Measurements from ENCODE around the gene HOXA3. TPM values are rescaled to one million over a fixed set of nuclear protein-coding genes. Genes with fewer than 3 reads are reported as not detected.
A peak's percentile ranks its signal among the peaks of the same experiment; 100 is the strongest.

Gene HOXA3
- total RNA-seq, 1 donor from 2014 or later, result 4.9 TPM

DNA sequence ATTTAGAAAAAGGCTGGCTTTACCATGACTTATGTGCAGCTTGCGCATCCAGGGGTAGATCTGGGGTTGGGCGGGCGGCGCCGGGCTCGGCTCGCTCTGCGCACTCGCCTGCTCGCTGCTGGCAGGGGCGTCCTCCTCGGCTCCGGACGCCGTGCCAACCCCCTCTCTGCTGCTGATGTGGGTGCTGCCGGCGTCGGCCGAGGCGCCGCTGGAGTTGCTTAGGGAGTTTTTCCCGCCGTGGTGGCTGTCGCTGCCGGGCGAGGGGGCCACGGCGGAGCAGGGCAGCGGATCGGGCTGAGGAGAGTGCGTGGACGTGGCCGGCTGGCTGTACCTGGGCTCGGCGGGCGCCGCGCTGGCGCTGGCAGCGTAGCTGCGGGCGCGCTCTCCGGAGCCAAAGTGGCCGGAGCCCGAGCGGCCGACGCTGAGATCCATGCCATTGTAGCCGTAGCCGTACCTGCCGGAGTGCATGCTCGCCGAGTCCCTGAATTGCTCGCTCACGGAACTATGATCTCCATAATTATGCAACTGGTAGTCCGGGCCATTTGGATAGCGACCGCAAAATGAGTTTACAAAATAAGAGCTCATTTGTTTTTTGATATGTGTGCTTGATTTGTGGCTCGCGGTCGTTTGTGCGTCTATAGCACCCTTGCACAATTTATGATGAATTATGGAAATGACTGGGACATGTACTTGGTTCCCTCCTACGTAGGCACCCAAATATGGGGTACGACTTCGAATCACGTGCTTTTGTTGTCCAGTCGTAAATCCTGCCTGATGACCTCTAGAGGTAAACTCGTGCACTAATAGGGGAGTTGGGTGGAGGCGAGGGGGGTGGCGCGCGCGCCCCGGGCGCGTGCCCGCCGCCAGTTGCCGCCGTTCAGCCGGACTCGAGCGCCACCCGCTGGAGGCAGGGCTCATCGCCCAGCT lies 9.1 kb downstream of the HOXA3 start, which contains the start of gene HOXA5:
Gene HOXA5, minus strand, starts transcription at position 659 of the 927 bp plus-strand sequence. Its CDS starts 74 bp downstream, at position 585.
- DNase-seq, result peak; percentile 76

DNA sequence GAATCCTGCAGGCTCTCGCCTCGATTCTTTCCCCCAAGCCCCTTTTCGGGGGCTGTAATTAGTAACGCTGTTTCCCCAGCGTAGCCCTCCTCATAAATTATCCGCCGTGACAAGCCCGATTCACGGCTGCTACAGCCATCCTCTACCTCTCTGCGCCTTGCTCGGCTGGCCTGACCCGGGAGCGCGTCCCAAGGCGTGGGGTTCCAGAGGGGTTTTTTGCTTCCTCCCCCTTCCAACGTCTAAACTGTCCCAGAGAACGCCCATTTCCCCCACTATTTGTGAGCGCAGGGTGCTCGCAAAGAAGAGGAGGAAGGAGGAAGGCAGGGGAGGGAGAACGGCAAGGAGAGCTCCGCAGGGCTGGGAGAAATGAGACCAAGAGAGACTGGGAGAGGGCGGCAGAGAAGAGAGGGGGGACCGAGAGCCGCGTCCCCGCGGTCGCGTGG lies 9.8 kb downstream of the HOXA3 start:
- no peak for DNase-seq

DNA sequence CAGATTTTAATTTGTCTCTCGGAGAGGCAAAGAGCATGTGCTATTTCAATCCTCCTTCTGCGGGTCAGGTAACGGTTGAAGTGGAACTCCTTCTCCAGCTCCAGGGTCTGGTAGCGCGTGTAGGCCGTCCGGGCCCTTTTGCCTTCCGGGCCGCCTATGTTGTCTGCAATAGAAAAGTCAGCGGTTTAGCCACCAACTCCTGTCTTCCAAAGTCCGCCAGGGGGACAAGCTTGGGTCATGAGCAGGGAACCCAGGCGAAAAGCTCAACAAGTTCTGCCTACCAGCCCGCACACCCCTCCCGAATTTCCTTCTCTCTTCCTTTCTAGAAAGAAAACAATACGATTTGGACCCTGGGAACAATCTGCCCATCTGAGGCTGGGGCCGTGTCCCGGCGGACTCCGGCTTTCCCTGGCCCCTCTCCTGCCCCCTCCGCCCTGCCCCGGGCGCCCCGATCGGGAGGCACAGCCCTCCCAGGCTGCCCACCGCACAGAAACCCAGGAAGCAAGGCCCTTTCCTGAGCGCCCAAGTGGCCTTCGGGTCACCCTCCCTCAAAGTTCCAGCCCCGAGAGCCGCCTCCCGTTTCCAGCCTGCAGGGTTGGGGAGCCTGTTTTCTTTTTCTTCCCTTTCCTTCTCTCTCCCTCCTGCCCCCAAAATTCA lies 10.3 kb downstream of the HOXA3 start:
- DNase-seq, result no peak

DNA sequence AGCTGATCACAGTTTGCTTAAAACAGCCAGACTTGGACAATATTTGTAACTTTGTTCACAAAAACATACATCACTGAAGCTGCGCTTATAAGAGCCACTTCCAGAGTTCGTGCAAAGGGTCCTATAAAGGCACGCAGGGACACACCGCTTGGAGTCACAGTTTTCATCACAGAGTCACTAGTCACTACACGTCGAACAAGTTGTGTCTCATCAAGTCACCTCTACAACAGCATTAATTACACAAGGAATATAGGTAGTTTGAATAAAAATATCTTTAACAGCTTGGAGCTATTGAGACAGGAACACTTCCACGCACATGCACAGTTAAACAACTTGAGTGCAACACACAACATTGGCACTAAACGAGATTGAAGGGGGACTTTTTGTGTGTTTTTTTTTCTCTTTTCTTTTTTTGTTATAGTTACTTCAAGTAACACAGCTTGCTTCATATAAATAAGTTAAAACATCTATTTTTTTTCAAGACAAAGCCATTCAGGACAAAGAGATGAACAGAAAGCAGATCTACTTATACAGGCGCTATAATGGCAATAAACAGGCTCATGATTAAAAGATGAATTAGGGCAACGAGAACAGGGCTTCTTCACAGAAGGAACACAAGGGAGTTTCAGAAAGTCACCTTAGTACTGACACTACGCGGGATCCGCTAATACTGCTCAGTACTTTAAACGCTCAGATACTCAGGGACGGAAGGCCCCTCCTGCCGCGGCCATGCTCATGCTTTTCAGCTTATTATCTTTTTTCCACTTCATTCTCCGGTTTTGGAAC lies 11.1 kb downstream of the HOXA3 start:
- DNase-seq, result no peak

DNA sequence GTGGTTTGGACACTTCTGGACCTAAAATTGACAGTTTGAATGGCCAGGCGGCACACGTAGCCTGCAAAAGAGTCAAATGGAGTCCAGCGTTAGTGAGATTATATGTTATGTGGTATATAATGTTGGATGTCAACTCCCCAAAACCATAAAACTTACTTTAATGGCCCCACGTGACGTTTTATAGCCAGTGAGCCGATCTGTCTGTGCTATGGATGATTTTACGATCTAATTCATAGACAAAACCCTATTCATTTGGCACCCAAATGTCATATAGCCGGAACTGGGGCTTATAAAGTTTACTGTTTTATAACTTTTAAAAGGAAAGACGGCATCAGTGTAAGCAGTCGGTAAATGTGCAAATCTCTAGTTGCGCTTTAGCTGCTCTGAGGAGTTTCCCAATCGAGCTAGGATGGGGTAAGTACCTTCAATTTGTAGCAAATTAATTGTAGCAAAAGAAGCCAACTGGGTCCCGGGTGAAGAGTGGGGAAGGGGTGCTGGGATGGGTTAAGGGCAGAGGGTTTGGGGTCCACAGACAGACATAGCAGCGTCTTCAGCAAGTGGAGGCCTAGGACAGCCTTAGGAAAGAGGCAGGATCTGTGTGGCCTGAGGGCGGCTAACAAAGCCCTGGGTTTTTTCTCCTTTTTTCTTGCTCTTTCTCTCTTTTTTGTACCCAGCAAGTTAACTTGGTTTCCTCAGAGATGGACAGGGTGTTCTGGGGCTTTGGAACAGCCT lies 12.1 kb downstream of the HOXA3 start:
- no peak for DNase-seq

DNA sequence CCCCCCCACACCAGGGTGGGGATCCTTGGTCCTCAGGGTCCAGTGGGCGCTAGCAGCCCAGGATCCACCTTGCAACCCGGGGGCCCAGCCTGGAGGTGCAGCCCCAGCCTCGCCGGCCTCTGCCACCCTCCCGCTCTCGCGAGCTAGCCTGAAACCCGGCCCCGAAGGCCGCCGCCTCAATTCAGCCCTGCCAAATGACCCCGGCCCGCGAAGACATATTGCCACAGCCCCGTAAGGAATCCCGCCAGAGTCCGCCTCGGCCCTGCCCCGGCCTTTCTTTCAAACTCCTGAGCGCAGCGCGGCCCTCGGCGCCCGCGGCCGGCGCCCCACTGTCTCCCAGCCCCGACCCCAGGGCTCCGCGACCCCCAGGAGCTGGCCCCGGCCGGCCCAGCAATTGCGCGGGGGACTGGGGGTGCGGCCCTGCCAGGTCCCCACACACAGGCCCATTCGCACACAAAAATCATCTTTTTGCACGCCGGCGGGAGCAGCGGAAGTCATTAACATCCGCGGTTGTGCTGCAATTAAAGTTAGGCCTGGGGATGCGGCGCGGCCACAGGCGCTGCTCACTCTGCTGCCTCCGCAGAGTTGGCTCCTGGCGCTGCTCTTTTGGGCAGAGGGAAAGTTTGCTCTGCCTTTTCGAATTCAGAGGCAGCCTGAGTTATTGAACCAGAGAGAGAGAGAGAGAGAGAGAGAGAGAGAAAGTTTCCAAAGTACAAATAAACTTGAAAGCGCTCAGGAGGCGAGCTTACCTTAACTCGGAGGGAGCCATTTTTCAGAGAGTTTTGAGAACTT lies 12.9 kb downstream of the HOXA3 start:
- no peak for DNase-seq

DNA sequence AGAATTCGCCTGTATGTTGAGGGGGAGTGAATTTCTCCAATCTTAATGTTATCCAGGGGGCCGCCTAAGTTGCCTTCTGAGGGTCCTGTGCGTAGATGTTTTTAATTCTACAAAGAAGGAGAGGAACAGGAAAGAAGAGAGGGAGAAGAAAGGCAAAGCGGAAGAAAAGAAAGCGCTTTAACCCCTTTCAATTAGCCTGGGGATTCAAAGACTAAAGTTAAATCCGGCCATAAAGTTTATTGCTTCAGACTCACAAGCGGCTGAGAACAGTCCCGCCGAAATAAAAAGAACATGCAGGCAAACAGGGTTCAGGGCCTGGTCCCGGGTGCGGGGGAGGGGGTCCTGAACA lies 13.4 kb downstream of the HOXA3 start:
- DNase-seq, result no peak

DNA sequence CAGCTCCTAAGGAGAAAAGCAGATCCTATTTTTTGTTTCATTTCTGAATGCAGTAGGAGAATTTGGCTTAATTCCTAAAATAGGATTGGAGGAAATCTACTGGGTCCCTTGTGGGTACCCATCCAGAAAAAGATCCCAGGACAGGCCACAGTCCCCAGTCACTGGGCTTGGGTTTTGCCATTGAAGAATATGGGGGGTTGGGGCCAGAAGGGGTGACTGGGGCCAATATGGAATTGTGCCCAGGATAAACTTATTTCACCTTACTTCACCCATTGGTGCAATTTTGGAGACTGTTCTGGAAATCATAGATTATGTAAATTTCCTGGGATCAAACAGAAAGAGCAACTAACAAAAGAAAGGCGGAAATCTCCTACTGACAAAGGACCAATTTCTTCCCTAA lies 13.9 kb downstream of the HOXA3 start:
- no peak for DNase-seq

DNA sequence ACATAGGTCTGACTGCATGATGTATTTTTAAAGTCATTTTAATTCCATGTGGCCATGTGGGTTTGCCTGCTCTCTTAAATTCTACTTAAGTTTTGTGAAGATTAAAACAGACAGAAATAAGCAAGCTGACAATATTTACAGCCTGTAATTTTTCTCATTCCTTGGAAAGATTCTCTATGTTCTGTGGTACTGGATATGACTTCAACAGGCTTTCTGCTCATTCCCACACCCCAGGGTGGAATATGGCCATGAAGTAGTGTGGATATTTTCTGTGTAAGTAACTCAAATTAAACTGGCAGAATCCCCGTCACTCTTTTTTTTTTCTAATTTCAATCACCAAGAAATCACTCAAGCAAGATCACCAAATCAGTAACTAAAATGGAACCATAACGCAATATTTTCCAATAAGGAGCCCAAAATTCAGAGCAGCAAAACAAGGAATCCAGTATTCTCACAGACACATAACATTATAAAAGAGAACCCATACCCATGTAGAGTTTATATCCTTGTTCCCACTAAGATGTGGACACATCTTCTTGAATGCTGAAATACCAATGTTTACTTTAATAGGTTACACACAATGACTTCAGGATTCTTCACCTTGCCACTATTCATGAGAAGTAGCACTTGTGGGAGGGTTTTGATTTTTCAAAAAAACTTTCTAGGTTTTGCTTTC lies 14.6 kb downstream of the HOXA3 start:
- no peak for DNase-seq

DNA sequence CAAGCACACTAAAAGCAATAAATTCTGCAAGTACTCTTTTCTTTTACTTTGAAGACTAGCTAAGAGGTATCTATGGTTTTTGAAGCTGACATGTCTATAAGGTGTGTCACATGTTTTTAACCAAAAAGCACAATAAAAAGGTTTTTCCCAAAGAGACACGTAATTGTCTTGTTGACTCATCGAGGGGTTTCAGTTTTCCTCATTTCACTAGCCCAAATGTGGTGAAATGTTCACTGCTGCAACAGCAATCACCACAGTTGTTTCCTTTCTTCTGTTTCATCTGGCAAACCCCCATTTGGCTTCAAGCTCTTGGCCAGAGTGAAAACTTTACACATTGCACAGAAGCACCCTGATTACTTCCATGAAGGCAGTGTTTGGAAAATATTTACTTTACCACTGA lies 18.0 kb downstream of the HOXA3 start:
- no peak for DNase-seq

DNA sequence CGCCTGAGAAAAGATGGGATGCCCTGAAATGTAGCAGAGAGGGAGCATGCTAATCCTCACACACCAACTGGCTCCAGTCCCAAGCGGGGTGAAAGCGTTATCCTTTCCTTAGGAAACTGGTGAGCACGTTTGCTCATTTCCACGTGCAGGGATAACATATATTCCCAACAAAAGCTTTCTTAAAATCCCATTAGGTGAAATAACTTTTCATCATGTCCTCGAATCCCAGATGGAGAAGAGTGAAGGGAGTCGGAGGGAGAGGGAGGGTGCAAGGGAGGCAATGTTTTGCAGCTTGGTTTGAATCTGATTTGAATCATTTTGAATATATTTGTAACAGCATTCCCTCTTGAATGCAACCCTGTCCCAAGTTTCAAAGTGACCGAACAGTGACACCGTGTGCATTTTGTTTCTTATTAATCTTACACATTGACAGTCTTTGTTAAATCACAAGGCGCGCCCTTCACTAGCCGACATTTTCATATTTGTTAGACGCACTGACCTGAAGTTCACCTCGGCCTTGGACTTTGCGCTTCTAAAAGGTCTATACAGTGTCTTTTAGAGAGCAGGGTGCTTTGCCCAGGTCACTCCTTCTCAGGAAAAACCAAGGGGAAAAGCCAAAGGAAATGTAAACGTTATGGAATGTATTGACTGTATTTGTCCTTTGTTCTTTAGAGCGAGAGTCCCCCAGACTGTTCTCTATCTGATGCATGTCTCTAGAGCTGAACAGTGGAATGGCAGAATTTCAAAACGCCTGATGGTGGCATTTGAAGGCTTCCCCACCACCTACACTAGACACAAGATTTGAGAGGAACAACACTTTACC lies 18.8 kb downstream of the HOXA3 start:
- DNase-seq, result no peak

DNA sequence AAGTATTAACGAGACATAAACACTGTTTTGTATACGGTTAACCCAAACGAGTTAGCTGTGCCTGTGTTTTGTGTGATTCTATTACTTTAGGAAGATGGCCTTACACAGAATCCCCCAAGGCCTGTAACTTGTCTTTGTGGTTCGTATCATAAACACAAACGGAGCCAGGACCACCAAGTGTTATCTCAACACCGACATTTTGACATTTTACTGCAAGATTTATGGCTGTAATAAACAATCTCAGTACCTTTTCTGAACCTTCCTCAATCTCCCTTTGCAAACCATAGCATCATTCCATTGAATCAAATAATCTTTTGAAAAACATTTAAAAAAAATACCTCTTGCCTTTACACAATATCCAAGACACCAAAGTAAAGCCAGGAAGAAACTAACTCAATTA lies 19.4 kb downstream of the HOXA3 start:
- DNase-seq, result no peak

DNA sequence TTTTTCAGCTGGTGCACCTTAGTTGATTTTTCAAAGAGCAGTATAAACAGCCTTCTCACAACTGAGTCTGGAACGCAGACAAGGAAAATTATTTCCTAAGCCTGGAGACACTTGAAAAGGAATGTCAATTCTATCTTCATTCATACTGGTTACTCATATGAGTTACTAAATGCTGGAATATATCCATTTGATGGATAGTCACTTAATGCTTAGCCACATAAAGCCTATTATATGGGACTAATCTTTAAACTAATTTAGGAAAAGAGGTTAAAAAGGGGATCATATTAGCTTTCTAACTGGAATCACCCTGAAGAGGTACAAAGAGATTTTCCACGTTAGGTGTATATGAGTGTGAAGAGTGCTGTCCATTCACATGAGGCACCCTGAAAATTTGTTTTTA lies 20.2 kb downstream of the HOXA3 start:
- DNase-seq, result no peak

DNA sequence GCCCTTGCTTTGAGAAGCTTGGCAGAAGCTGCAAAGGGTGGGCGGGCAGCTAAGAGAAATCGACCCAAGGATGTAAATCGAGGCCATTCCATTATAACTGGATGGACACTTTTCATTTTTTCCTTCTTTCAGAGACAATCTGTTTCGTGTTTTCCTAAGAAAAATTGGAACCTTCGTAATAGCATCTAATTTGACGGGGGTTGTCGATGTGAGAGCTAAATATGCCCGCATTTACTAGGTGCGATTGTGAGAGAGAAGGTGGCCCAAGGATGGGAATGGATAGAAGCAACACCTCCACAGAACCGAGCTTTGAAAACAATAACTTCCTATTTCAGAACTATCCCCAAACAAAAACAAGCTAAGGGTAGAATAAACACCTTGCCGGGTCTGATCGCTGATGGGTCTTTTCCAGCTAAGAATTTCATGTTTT lies 21.0 kb downstream of the HOXA3 start:
- DNase-seq, result no peak

DNA sequence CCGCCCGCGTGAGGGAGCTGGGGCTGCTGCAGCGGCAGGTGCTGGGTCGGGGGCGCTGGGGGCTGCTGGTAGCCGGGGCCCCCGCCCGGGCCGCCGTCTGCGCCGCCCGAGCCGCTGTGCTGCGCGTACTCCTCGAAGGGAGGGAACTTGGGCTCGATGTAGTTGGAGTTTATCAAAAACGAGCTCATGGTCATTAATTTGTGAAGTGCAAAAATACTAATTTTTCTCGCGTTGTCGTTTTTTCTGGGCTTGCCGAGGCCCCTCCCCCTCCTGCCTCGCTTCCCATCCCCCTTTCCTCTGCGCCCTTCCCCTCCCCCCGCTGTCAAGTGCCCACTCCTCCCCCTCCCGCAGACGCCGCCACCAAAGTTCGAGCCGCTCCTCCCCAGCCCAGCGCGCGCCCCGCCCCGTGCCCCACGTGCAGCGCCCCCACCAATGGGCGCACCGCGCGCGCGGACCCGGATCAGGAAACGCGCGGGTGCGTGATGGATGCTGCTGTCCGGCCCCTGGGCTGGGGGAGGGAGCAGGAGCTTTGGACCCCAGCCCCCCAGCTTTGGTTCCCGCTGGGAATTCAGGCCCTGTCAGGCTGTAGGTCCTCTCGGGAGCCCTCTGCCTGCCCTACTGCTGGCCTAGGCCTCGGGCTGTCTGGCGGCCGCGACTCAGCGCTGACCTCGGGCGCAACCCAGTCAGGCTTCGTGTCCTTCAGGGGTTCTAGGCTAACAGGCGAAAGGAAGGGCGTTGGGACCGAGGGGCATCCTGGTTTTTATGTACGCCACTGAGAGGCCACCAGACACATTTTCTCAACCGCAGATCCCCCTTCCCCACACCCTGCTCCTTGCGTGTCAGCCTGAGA lies 21.6 kb downstream of the HOXA3 start, which contains the start of gene HOXA4:
Gene HOXA4, minus strand, starts transcription at position 218 of the 850 bp plus-strand sequence. Its CDS starts 24 bp downstream, at position 194.
- DNase-seq, result peak; percentile 83

DNA sequence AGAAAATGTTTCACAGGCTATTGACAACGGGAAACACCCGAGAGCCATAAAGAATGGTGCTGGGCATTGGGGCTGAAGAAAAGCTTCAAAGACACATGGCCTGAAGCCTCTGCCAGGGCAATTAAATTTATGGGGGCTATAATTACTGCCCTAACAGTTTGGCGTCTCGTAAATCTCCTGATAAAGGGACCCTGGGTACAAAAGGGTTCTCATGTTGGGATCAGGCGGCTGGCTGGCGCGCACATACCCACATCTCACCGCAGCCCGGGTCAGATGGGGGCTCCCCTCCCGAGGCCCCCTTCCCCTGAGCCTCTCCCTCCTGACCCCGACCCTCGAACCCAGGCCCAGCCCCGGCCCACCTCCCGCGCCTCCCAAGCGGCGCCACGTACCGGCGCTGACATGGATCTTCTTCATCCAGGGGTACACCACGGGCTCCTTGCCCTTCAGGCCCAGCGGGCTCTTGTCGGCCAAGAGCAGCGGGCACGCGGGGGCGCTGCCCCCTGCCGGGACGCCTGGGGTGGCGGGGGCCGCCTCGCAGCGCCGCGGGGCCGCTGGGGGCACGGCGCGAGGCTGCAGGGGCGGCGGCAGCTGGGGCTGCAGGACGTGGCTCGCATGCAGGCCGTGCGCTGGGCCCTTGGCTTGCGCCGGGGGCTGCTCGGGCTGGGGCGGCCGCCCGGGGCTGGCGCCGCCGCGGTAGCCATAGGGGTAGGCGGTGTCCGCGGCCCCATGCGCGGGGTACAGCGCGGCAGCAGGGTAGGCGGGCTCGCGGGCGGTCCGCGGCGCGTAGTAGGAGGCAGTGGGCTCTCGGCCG lies 22.4 kb downstream of the HOXA3 start:
- no peak for DNase-seq

All from skin of body (tissue), 2 donors.